ENCODE data around the gene TTC39B.

- TF ChIP-seq EZH2phosphoT487 (IDR thresholded peaks at IDR 0.05; ENCODE audit: low read length), result no peak
- TF ChIP-seq CTCF (IDR thresholded peaks at IDR 0.05; ENCODE audit: low read length), result no peak
Observed at GRCh38 chr9:15353892-15354291, 46.9 kb upstream of the TTC39B start.

Data from MM.1S (cell line).